H9 (cell line): ENCODE measurements around the gene NEK6. TPM values are rescaled to one million over a fixed set of nuclear protein-coding genes. Genes with fewer than 3 reads are reported as not detected.

Experiments
- DNase-seq: peaks from one replicate; pipeline ENCODE4 v3.0.0-alpha.2; 2017
- H2AFZ ChIP-seq: one replicate; pipeline ENCODE4 v1.6.1; 2013; ENCODE audit warnings: mild to moderate bottlenecking, low read length, control low read depth, moderate library complexity
- H2AK5ac ChIP-seq: 2 replicates; pipeline ENCODE4 v1.6.1; 2013; ENCODE audit warnings: low read length, control low read depth, mixed read lengths; ENCODE audit not compliant: insufficient read length
- H2BK120ac ChIP-seq: one replicate; pipeline ENCODE4 v1.6.1; 2013; ENCODE audit warnings: low read depth, mild to moderate bottlenecking, low read length, control low read depth, inconsistent platforms; ENCODE audit not compliant: poor library complexity, severe bottlenecking
- H2BK12ac ChIP-seq: 2 replicates; pipeline ENCODE4 v1.6.1; 2013; ENCODE audit warnings: low read length, control low read depth, mixed read lengths, low read depth; ENCODE audit not compliant: insufficient read length
- H2BK15ac ChIP-seq: 2 replicates; pipeline ENCODE4 v1.6.1; 2013; ENCODE audit warnings: low read depth, low read length, control low read depth
- H2BK20ac ChIP-seq: one replicate; pipeline ENCODE4 v1.6.1; 2013; ENCODE audit warnings: low read depth, mild to moderate bottlenecking, low read length, control low read depth, inconsistent platforms; ENCODE audit not compliant: poor library complexity, severe bottlenecking
- H2BK5ac ChIP-seq: 2 replicates; pipeline ENCODE4 v1.6.1; 2013; ENCODE audit warnings: low read length, control low read depth, mixed read lengths; ENCODE audit not compliant: insufficient read length
- H3K14ac ChIP-seq: 2 replicates; pipeline ENCODE4 v1.6.1; 2013; ENCODE audit warnings: low read length, control low read depth; ENCODE audit not compliant: insufficient read depth
- H3K18ac ChIP-seq: 2 replicates; pipeline ENCODE4 v1.6.1; 2013; ENCODE audit warnings: low read depth, mild to moderate bottlenecking, mixed read lengths, low read length, control low read depth; ENCODE audit not compliant: insufficient read length
- H3K23ac ChIP-seq: 2 replicates; pipeline ENCODE4 v1.6.1; 2013; ENCODE audit warnings: low read length, control low read depth, mixed read lengths, low read depth; ENCODE audit not compliant: insufficient read length
- H3K23me2 ChIP-seq: 2 replicates; pipeline ENCODE4 v1.6.1; 2013; ENCODE audit warnings: low read depth, mild to moderate bottlenecking, mixed read lengths, low read length, control low read depth; ENCODE audit not compliant: insufficient read length, poor library complexity, severe bottlenecking
- H3K27ac ChIP-seq: 2 replicates; pipeline ENCODE4 v1.5.1; 2013; ENCODE audit warnings: low read length, control low read depth, mixed read lengths, low read depth; ENCODE audit not compliant: insufficient read length
- H3K27me3 ChIP-seq: 2 replicates; pipeline ENCODE4 v1.6.1; 2013; ENCODE audit warnings: low read length, control low read depth, inconsistent platforms; ENCODE audit not compliant: insufficient read depth
- H3K4ac ChIP-seq: 2 replicates; pipeline ENCODE4 v1.6.1; 2013; ENCODE audit warnings: low read depth, mild to moderate bottlenecking, control low read depth, inconsistent platforms, low read length, moderate library complexity
- H3K4me1 ChIP-seq: 2 replicates; pipeline ENCODE4 v1.6.1; 2013; ENCODE audit warnings: low read length, control low read depth, inconsistent platforms; ENCODE audit not compliant: insufficient read depth
- H3K4me2 ChIP-seq: 2 replicates; pipeline ENCODE4 v1.6.1; 2013; ENCODE audit warnings: low read length, control low read depth, mixed read lengths; ENCODE audit not compliant: insufficient read length, insufficient read depth
- H3K56ac ChIP-seq: 2 replicates; pipeline ENCODE4 v1.6.1; 2013; ENCODE audit warnings: low read depth, mild to moderate bottlenecking, mixed read lengths, low read length, control low read depth; ENCODE audit not compliant: insufficient read length
- H3K79me1 ChIP-seq: 2 replicates; pipeline ENCODE4 v1.6.1; 2013; ENCODE audit warnings: low read depth, mild to moderate bottlenecking, moderate library complexity, low read length, control low read depth, inconsistent platforms; ENCODE audit not compliant: insufficient read depth, poor library complexity, severe bottlenecking
- H3K79me2 ChIP-seq: 2 replicates; pipeline ENCODE4 v1.6.1; 2013; ENCODE audit warnings: low read length, control low read depth, inconsistent platforms; ENCODE audit not compliant: insufficient read depth
- H3K9ac ChIP-seq: 2 replicates; pipeline ENCODE4 v1.6.1; 2013; ENCODE audit warnings: low read length, control low read depth, mixed read lengths; ENCODE audit not compliant: insufficient read length; ENCODE audit errors: extremely low read depth
- H3K9me3 ChIP-seq: one replicate; pipeline ENCODE4 v1.6.1; 2013; ENCODE audit warnings: low read depth, low read length, inconsistent platforms; ENCODE audit not compliant: control insufficient read depth
- H3T11ph ChIP-seq: one replicate; pipeline ENCODE4 v1.6.1; 2013; ENCODE audit warnings: mild to moderate bottlenecking, low read length, control low read depth, inconsistent platforms
- H4K20me1 ChIP-seq: one replicate; pipeline ENCODE4 v1.6.1; 2013; ENCODE audit not compliant: control insufficient read depth, insufficient read length, insufficient read depth
- H4K5ac ChIP-seq: 2 replicates; pipeline ENCODE4 v1.6.1; 2013; ENCODE audit warnings: low read depth, mild to moderate bottlenecking, mixed read lengths, low read length, control low read depth; ENCODE audit not compliant: insufficient read length
- H4K8ac ChIP-seq: replicated peaks from 2 replicates; pipeline ENCODE4 v1.6.1; 2013; ENCODE audit warnings: low read length, control low read depth, mixed read lengths, low read depth; ENCODE audit not compliant: insufficient read length
- H4K91ac ChIP-seq: 2 replicates; pipeline ENCODE4 v1.6.1; 2013; ENCODE audit warnings: low read depth, mild to moderate bottlenecking, moderate library complexity, mixed read lengths, low read length, control low read depth; ENCODE audit not compliant: insufficient read length
- H3K27ac Mint-ChIP-seq, 3 experiments: 2 replicates in 2 of 3; 3 replicates in 1 of 3; pipeline ENCODE4 v1.8.0; 2020 to 2021; ENCODE audit warnings: mixed read lengths in 3 of 3, mild to moderate bottlenecking in 1 of 3, moderate library complexity in 1 of 3
- H3K27me3 Mint-ChIP-seq: 2 replicates; pipeline ENCODE4 v1.8.0; 2021; ENCODE audit warnings: low read depth, mild to moderate bottlenecking, moderate library complexity, mixed read lengths
- H3K36me3 Mint-ChIP-seq, 3 experiments: 2 replicates in 2 of 3; 3 replicates in 1 of 3; pipeline ENCODE4 v1.8.0; 2020 to 2021; ENCODE audit warnings: low read depth in 3 of 3, mixed read lengths in 3 of 3; ENCODE audit not compliant: insufficient read depth in 1 of 3
- H3K4me1 Mint-ChIP-seq, 2 experiments: 2 replicates each; pipeline ENCODE4 v1.8.0; 2020; ENCODE audit warnings: mixed read lengths in 2 of 2
- H3K4me3 Mint-ChIP-seq, 2 experiments: 2 replicates in 1 of 2; 3 replicates in 1 of 2; pipeline ENCODE4 v1.8.0; 2020 to 2021; ENCODE audit warnings: mild to moderate bottlenecking in 2 of 2, mixed read lengths in 2 of 2, moderate library complexity in 1 of 2
- H3K9me3 Mint-ChIP-seq, 2 experiments: 2 replicates in 1 of 2; 3 replicates in 1 of 2; pipeline ENCODE4 v1.8.0; 2020; ENCODE audit warnings: mild to moderate bottlenecking in 2 of 2, mixed read lengths in 2 of 2, moderate library complexity in 1 of 2
- WGBS: extraction: QIAGEN DNeasy Blood & Tissue Kit; methylation state at CpG from one replicate; pipeline ENCODE4 v1.1.7; 2013; ENCODE audit warnings: missing lambda C conversion rate, low lambda C conversion rate, mixed read lengths; ENCODE audit not compliant: insufficient read length; ENCODE audit errors: extremely low coverage; 5-methylcytosine and 5-hydroxymethylcytosine counted together
- total RNA-seq: library from RNA; stranded (reverse); gene quantifications from 2 replicates; pipeline ENCODE4 v1.2.1, GENCODE V29; 2021
- TF ChIP-seq, protein P1 (sequence below): fragments of 200-600 bp; sonication (generic); conservative IDR thresholded peaks from 3 replicates; pipeline ENCODE4 v1.8.0; 2021; ENCODE audit warnings: antibody characterized with exemption, mild to moderate bottlenecking

The NEK6 gene
- total RNA-seq, 1 experiment from 2014 or later = 14.3 TPM

DNA sequence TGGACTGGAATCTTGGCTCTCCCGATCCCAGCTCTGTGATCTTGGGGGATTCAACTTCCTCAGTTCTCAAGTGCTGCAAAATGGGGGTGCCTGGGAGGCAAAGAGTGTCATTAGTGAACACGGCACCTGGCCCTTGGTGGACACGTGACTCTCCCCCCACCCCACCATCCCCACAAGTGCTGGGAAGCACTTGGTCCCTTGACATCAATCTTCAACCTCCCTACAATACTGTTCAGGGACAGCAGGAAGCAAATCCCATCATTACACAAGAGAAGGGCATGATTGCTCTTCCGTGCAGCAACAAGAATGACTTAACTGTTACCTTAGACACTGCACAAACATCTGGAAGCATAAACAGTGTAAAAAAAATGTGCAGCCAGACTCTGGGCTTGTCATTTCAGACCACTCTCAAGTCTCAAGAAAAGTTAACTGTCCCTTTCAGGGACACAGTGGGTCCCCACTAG is 96.1 kb downstream of the NEK6 start:
- Histone ChIP-seq H3K4me1 (no peaks in the 10 kb centered on the region), H3K18ac (no peak overlapping the region), H3K79me2 (peaks cover 2% of the 10 kb centered on the region; the same call in 1 of the 2 replicates), H3K27ac (no peak overlapping the region), H3K9me3 (no peaks in the 10 kb centered on the region), H2BK5ac (no peak overlapping the region), H4K20me1 (no peaks in the 10 kb centered on the region), H3K4ac (no peak overlapping the region), H2BK15ac (no peak overlapping the region), H4K5ac (no peak overlapping the region), H3K4me2 (no peak overlapping the region), H2AK5ac (no peak overlapping the region), H3K79me1 (no peaks in the 10 kb centered on the region), H4K91ac (no peak overlapping the region), H2BK20ac (no peak overlapping the region), H3K27me3 (no peaks in the 10 kb centered on the region), H2AFZ (no peak overlapping the region), H3K56ac (no peak overlapping the region), H2BK12ac (no peak overlapping the region), H3T11ph (no peak overlapping the region), H3K23me2 (no peaks in the 10 kb centered on the region), H2BK120ac (no peak overlapping the region), H4K8ac (no peak overlapping the region), H3K9ac (no peak overlapping the region), H3K14ac (no peak overlapping the region), H3K23ac (no peak overlapping the region)
- Mint-ChIP-seq H3K27me3 (no peaks in the 10 kb centered on the region), H3K36me3 (peaks cover 22 to 53% (median 47%) of the 10 kb centered on the region in 3 experiments; a peak in 6 of 7 replicates), H3K4me3 (no peak overlapping the region), H3K4me1 (peaks cover 5 to 19% of the 10 kb centered on the region in 2 experiments; a peak in 3 of 4 replicates), H3K27ac (peak overlapping the region in 1 of 3 experiments; percentile 37; a peak in 1 of 7 replicates), H3K9me3 (no peaks in the 10 kb centered on the region)
- WGBS = no CpG with 5 or more reads among the region's 4 CpGs
- DNase-seq = no peak
- TF ChIP-seq, protein P1, sequence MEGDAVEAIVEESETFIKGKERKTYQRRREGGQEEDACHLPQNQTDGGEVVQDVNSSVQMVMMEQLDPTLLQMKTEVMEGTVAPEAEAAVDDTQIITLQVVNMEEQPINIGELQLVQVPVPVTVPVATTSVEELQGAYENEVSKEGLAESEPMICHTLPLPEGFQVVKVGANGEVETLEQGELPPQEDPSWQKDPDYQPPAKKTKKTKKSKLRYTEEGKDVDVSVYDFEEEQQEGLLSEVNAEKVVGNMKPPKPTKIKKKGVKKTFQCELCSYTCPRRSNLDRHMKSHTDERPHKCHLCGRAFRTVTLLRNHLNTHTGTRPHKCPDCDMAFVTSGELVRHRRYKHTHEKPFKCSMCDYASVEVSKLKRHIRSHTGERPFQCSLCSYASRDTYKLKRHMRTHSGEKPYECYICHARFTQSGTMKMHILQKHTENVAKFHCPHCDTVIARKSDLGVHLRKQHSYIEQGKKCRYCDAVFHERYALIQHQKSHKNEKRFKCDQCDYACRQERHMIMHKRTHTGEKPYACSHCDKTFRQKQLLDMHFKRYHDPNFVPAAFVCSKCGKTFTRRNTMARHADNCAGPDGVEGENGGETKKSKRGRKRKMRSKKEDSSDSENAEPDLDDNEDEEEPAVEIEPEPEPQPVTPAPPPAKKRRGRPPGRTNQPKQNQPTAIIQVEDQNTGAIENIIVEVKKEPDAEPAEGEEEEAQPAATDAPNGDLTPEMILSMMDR = no peak
